Loucy (cell line): ENCODE results near the gene RRAS2.

Experiments
- CTCF ChIP-seq: fragments of 200-600 bp; sonication (generic); conservative IDR thresholded peaks from 2 replicates; pipeline ENCODE4 v1.5.1; 2014; ENCODE audit warnings: mild to moderate bottlenecking, antibody characterized with exemption, low read length
- EZH2phosphoT487 ChIP-seq: fragments of 200-600 bp; IDR thresholded peaks from 2 replicates; pipeline ENCODE4 v1.6.1; 2018; ENCODE audit warnings: antibody characterized with exemption, mild to moderate bottlenecking, moderate library complexity, borderline replicate concordance

- TF ChIP-seq CTCF, result no peak
- no peak for TF ChIP-seq EZH2phosphoT487
Measured at GRCh38 chr11:14323118-14323676, 35.8 kb downstream of the RRAS2 start.
